Measurements from ENCODE around the gene LRRC49.

Gene LRRC49

DNA sequence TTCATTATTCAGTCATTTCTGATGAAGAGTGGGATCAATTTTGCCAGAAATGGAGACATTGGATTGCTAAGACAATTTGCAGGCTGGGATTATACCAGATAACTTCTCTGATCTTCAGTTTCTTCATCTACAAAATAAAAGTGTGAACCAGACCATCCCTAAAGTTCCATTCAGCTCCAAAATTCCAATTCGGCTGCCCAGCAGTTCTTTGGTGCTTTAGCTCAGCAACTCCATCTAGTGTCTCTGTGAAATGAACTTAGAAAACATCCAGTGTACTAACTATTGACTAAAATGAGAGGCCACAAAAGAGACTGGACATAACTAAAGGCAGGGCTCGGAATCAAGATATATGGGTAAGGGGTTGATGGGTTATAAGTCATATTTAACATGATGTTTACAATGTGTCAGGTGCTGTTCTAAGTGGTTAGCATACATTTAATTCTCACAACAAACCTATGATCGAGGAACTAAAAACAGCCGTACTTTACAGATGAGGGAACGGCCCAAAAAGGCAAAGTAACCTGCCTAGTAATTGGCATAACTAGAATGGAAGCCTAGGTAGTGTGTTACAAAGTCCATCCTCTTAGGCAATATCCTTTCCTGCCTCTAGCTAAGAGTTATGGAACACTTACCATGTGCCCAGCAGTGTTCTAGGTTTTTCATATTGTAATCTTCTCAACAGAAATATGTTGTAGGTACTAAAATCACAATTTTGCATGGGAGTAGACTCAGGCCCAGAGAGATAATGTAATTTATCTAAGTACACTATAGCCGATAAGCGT, 17.4 kb upstream of the LRRC49 start:
- H3K27me3 ChIP-seq (ENCODE audit: low read depth): 0 out of 2 replicates have a peak, but pooled peaks cover 5% of the 10 kb centered on the region
- H3K4me3 ChIP-seq: no peak overlapping the region
- DNase-seq (ENCODE audit: low spot score in 2 of 2): peak in 1 of 2 experiments; percentile 36
- H3K9me3 ChIP-seq: no peaks in the 10 kb centered on the region
- in situ Hi-C loops (cut with MboI; ENCODE audit: low sequenced_read_pairs): no loop called here
- no peaks in the 10 kb centered on the region for H3K36me3 ChIP-seq (replicated peaks)
- peaks cover 3% of the 10 kb centered on the region for H3K4me1 ChIP-seq

DNA sequence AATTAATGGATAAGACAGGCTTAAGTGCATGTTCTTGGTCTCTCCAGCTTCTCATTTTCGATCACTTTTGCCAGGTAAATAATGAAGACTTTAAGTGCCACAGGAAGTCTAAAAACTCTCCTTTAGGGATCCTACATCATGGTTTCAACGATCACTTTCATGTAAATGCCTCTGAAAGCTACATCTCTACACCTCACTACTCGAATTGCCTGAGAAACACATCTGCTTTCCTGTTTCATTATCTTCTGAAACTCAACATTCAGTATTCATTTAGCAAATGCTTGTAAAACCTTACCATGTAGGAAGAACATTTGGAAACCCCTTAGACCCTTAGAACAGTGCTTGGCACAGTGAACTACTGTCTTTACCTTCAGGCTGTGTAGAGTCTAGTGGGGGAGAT, 16.6 kb upstream of the LRRC49 start:
- Histone ChIP-seq H3K36me3 (replicated peaks) (no peaks in the 10 kb centered on the region), H3K9me3 (no peaks in the 10 kb centered on the region), H3K27me3 (ENCODE audit: low read depth) (0 out of 2 replicates have a peak, but pooled peaks cover 5% of the 10 kb centered on the region), H3K4me3 (no peak overlapping the region), H3K4me1 (no peaks in the 10 kb centered on the region)
- in situ Hi-C loops (cut with MboI; ENCODE audit: low sequenced_read_pairs): no loop called here
- no peak for DNase-seq (ENCODE audit: low spot score in 2 of 2)

DNA sequence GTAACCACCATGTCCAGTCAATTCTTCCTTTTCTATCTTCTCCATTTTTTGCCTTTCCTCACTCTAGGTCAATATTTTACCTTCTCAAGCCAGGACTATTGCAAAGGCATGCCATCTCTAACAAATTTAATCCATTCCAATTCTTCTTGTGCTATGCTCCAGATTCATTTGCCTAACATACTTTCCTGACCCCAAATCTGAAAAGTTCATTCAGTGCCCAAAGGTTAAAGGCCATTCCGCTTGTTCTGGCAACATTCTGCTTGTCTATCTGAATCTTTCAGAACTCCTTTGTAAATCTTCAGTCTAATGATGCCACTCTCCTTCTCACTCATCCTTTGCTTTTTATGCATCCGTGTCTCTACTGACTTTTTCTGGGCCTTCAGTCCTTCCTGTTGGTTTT, 15.9 kb upstream of the LRRC49 start:
- no peak for DNase-seq (ENCODE audit: low spot score in 2 of 2)
- Histone ChIP-seq H3K4me3 (no peak overlapping the region), H3K27me3 (ENCODE audit: low read depth) (0 out of 2 replicates have a peak, but pooled peaks cover 5% of the 10 kb centered on the region), H3K36me3 (replicated peaks) (no peaks in the 10 kb centered on the region), H3K4me1 (no peaks in the 10 kb centered on the region), H3K9me3 (no peaks in the 10 kb centered on the region)
- in situ Hi-C loops (cut with MboI; ENCODE audit: low sequenced_read_pairs): no loop called here

DNA sequence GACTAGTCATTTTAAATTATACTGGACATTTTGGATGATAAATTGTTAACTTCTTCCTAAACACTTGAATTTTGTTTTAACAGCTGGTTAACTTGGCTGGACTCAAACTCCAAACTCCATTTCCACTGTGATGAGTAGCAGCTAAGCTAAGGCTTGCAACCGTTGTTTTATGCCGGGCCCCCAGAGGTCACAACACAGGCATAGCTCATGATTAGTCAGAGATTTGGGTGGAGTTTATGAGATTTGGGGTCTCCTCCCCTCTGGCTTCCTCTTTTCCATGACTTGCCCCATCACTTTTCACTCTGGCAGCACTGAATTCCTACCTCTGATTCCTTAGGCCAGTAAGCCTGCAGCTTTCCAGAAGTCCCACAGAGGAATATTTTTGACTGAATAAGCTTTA, 13.2 kb upstream of the LRRC49 start:
- in situ Hi-C loops (cut with MboI; ENCODE audit: low sequenced_read_pairs): no loop called here
- no peak for DNase-seq (ENCODE audit: low spot score in 2 of 2)
- no peaks in the 10 kb centered on the region for H3K9me3 ChIP-seq

DNA sequence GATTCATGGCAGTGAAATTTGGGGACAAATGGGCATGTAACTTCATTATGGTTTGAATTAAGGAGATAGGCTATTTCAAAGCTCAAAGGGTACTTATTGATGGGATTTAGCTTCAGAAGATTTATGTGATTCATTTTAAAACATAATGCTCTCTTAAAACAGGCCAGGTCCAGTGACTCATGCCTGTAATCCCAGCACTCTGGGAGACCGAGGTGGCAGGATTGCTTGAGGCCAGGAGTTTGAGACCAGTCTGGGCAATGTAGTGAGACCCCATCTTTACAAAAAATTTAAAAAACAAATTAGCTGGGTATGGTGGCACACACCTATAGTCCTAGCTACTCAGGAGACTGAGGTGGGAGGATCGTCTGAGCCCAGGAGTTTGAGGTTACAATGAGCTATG, 11.8 kb upstream of the LRRC49 start:
- no peak for DNase-seq (ENCODE audit: low spot score in 2 of 2)
- Histone ChIP-seq H3K36me3 (replicated peaks) (no peaks in the 10 kb centered on the region), H3K27me3 (ENCODE audit: low read depth) (0 out of 2 replicates have a peak, but pooled peaks cover 5% of the 10 kb centered on the region), H3K4me1 (no peaks in the 10 kb centered on the region), H3K9me3 (no peaks in the 10 kb centered on the region), H3K4me3 (no peak overlapping the region)
- in situ Hi-C loops (cut with MboI; ENCODE audit: low sequenced_read_pairs): no loop called here

More for the DNA sequence above, 13.2 kb upstream of the LRRC49 start:
- no peaks in the 10 kb centered on the region for H3K36me3 ChIP-seq (replicated peaks)
- no peak overlapping the region for H3K4me3 ChIP-seq
- no peaks in the 10 kb centered on the region for H3K4me1 ChIP-seq
- 0 out of 2 replicates have a peak, but pooled peaks cover 5% of the 10 kb centered on the region for H3K27me3 ChIP-seq (ENCODE audit: low read depth)

DNA sequence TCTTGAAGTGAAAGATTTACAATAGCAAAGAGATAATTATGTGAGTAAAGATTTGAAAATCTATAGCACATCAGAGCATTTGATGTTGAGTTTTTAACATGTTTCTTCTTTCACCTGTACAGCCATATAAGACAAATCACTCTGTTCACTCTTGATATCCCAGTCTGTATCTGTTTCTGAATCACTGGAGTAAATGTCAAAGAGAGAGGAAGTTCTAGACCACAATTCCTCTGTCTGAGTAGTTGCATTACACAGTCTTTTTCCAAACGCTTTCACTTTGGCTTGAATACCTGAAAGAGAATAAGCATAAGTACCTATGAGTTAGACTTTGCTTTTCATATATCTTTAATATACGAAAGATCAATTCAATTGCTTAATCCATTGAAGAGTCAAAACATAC, 10.3 kb upstream of the LRRC49 start:
- DNase-seq (ENCODE audit: low spot score in 2 of 2): no peak
- in situ Hi-C loops (cut with MboI; ENCODE audit: low sequenced_read_pairs): no loop called here
- no peaks in the 10 kb centered on the region for H3K36me3 ChIP-seq (replicated peaks)
- H3K9me3 ChIP-seq: no peaks in the 10 kb centered on the region
- no peaks in the 10 kb centered on the region for H3K27me3 ChIP-seq (ENCODE audit: low read depth)
- H3K4me1 ChIP-seq: no peaks in the 10 kb centered on the region
- H3K4me3 ChIP-seq: no peak overlapping the region

DNA sequence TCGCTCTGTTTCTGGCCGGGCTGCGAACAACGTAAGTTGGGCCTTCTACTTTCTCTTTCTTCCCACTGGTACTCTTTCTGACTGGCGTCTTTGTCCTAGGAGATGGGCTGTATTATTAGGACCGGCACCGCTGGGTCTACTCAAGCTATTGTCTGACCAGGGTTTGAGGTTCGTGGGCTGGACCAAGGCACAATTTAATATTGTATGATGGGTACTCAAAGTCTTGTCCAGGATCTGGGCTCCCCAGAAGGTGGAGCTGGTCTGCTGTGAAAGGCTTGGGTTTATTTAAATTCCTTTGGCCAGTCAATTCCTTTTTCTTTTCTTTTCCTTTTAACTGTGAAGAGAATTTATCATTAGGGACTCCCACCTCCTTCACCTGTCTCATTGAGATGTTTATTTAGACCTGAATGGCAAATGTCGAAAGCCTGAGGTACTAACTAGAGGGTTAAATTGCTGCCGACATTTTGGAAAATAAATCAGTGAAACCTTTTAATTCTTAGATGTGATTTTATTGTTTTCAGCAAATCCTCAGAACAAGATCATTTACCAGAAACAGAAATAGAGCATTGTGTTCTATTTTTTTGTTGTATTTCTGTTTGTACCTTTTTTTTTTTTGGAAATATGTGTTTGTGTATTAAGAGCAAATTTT, 410 bp downstream of the LRRC49 start:
- no peaks in the 10 kb centered on the region for H3K9me3 ChIP-seq
- H3K4me1 ChIP-seq: peaks cover 14% of the 10 kb centered on the region
- H3K27me3 ChIP-seq (ENCODE audit: low read depth): no peaks in the 10 kb centered on the region
- in situ Hi-C loops (cut with MboI; ENCODE audit: low sequenced_read_pairs): no loop called here
- peak; percentile 52 to 56 for DNase-seq (ENCODE audit: low spot score in 2 of 2)
- H3K4me3 ChIP-seq: peak overlapping the region; percentile 86
- H3K36me3 ChIP-seq (replicated peaks): no peaks in the 10 kb centered on the region

DNA sequence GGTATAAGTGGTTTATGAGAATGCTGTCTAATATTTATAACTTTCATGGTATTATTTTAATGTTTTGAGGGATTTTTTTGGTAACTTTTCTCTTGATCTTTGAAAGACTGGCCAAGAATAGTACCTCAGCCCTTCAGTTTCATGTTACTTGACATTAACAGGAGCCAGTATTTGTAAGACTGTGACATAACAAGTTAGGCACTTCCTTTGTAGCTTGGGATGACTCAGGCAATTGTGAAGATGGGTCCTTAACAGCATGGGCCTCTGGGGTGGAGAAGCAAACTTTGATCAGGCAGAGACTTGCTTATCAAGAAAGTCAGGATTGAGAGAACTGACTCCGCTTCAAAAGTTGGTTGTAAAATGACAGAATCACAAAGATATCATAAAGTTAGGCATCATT, 9.5 kb downstream of the LRRC49 start:
- Histone ChIP-seq H3K9me3 (no peaks in the 10 kb centered on the region), H3K4me1 (no peaks in the 10 kb centered on the region), H3K4me3 (no peak overlapping the region), H3K27me3 (ENCODE audit: low read depth) (no peaks in the 10 kb centered on the region), H3K36me3 (replicated peaks) (no peaks in the 10 kb centered on the region)
- in situ Hi-C loops (cut with MboI; ENCODE audit: low sequenced_read_pairs): no loop called here
- no peak for DNase-seq (ENCODE audit: low spot score in 2 of 2)

DNA sequence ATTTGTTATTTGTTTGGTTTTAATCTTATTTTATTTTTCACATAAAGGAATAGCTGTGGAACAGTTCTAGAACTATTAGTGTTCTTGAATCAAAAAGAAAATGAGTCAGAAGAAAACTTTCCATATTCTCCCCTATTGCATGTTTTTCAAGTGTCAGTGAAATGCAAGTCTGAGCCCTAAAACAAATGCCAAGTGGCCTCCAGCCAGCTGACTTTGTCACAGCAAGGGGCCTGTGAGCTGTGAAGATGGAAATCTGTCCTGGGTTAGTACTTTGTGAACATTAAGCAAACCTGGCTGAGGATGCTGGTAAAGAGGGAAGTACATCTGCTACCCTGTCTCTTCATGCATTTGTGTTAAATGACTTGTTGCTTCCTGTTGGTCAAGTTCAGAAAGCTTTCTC, 14.2 kb downstream of the LRRC49 start:
- in situ Hi-C loops (cut with MboI; ENCODE audit: low sequenced_read_pairs): no loop called here
- DNase-seq (ENCODE audit: low spot score in 2 of 2): no peak
- Histone ChIP-seq H3K27me3 (ENCODE audit: low read depth) (no peaks in the 10 kb centered on the region), H3K4me3 (no peak overlapping the region), H3K36me3 (replicated peaks) (no peaks in the 10 kb centered on the region), H3K4me1 (no peaks in the 10 kb centered on the region), H3K9me3 (peaks cover 8% of the 10 kb centered on the region; the same call in 1 of the 2 replicates)

DNA sequence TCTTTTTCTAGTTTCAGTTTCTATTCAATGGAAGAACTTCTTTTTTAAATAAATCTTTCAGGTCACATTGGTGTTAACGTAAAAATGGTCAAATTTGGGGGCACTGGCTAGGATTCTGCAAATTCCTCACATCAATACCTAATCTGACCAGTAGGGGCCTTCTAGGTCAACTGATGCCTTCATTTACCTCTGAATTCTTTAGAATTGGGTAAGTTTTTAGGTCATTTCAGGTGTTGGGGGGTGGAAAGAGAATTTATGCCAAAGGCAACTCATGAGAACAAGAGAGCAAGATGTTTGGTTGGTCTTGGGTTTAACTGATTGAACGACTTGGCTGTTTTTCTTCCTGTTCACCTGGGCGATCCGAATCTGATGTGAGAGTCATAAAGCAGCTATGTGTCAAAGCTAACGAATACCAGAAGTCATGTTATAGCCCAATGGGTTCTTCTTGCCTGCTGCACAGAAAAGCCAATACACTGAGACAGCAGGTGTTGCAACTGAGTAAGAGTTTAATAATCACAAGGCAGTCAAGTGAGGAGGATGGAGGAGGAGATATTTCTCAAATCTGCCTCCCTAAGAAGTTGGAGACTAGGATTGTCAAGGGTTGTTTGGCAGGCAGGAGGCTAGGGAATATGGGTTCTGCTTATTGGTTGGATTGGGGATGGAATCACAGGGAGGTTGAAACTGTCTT, 15.3 kb downstream of the LRRC49 start:
- Histone ChIP-seq H3K36me3 (replicated peaks) (no peaks in the 10 kb centered on the region), H3K27me3 (ENCODE audit: low read depth) (no peaks in the 10 kb centered on the region), H3K9me3 (peaks cover 8% of the 10 kb centered on the region; the same call in 1 of the 2 replicates), H3K4me1 (no peaks in the 10 kb centered on the region), H3K4me3 (no peak overlapping the region)
- in situ Hi-C loops (cut with MboI; ENCODE audit: low sequenced_read_pairs): no loop called here
- DNase-seq (ENCODE audit: low spot score in 2 of 2): no peak

DNA sequence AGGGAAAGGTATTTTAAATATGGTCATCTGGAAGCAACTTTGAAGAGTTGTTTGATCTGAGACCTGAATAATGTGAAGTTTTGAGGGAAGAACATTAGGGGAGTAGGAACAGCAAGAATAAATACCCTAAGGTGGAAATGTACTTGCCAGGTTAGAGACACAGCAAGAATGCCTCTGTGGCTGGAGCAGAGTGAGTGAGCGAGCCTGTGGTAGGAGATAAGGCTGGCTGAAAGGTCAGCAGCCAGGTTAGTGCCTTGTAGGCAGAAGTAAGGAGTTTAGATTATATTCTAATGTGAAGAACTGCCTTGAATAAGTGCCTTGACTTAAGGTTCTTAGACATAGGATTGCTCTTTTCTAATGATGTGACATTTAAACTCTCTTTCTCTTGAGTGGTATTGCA, 18.3 kb downstream of the LRRC49 start:
- H3K27me3 ChIP-seq (ENCODE audit: low read depth): no peaks in the 10 kb centered on the region

DNA sequence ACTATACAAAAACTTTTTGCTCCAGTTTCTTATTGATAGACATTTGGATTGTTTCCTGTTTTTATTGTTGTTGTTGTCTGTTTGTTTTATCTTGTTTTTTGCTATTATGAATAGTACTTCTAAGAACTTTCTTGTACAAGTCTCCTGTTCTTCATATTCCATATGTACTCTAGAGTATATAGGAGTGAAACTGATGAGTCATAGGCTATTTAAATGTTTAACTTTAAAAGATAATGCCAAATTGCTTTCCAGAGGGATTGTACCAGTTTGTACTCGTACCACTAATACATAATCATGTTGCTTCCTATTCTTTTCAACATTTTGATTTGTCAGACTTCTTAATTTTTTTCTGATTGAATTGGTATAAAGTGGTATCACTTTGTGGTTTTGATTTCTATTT, 19.6 kb downstream of the LRRC49 start:
- DNase-seq (ENCODE audit: low spot score in 2 of 2): no peak
- in situ Hi-C loops (cut with MboI; ENCODE audit: low sequenced_read_pairs): no loop called here
- no peaks in the 10 kb centered on the region for H3K4me1 ChIP-seq

More for the DNA sequence above, 18.3 kb downstream of the LRRC49 start:
- DNase-seq (ENCODE audit: low spot score in 2 of 2): no peak
- Histone ChIP-seq H3K9me3 (peaks cover 8% of the 10 kb centered on the region; the same call in 1 of the 2 replicates), H3K4me3 (no peak overlapping the region), H3K36me3 (replicated peaks) (no peaks in the 10 kb centered on the region), H3K4me1 (no peaks in the 10 kb centered on the region)
- in situ Hi-C loops (cut with MboI; ENCODE audit: low sequenced_read_pairs): no loop called here

DNA sequence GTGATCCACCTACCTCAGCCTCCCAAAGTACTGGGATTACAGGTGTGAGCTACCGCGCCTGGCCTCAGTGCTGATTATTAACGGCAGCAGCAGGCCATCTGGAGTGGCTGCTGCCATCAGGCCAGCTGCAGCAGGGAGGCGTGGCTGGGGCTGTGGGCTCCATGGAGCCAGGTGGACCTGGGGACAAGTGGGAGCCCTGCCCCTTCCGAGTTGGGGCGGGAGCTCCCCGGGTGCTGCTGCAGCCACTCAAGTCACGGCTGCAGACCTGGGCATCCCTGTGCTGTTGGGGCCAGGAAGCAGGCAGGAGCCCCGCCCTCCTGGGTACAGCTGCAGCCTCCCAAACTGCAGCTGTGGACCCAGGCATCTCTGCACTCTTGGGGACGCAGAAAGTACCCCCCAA, 23.9 kb downstream of the LRRC49 start:
- in situ Hi-C loops (cut with MboI; ENCODE audit: low sequenced_read_pairs): no loop called here
- Histone ChIP-seq H3K27me3 (ENCODE audit: low read depth) (no peaks in the 10 kb centered on the region), H3K4me3 (no peak overlapping the region), H3K36me3 (replicated peaks) (no peaks in the 10 kb centered on the region), H3K9me3 (no peaks in the 10 kb centered on the region), H3K4me1 (no peaks in the 10 kb centered on the region)
- DNase-seq (ENCODE audit: low spot score in 2 of 2): no peak

More for the DNA sequence above, 19.6 kb downstream of the LRRC49 start:
- Histone ChIP-seq H3K4me3 (no peak overlapping the region), H3K9me3 (peaks cover 8% of the 10 kb centered on the region; the same call in 1 of the 2 replicates), H3K36me3 (replicated peaks) (no peaks in the 10 kb centered on the region), H3K27me3 (ENCODE audit: low read depth) (no peaks in the 10 kb centered on the region)

DNA sequence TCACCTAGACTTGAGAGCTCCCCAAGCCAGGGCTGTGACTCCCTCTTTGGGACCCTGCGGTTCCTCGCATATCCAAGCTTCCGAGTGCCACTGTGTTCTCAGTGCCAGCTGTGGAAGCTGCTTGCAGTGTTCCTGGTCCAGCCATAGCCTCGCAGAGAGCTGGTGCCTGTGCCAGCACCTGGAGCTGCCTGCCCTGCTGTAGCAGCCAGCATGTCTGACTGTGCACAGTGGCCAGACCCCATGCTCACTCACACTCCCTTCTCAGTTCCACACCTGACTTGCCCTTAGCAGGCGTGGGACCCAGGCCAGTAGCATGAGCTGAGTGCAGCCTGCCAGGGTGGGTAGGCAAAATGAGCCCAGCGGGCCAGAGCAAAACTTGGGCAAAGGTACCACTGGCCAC, 25.3 kb downstream of the LRRC49 start:
- no peak for DNase-seq (ENCODE audit: low spot score in 2 of 2)
- Histone ChIP-seq H3K4me1 (no peaks in the 10 kb centered on the region), H3K36me3 (replicated peaks) (no peaks in the 10 kb centered on the region), H3K27me3 (ENCODE audit: low read depth) (no peaks in the 10 kb centered on the region), H3K4me3 (no peak overlapping the region), H3K9me3 (no peaks in the 10 kb centered on the region)
- in situ Hi-C loops (cut with MboI; ENCODE audit: low sequenced_read_pairs): no loop called here
